ENCODE data around the gene GLTP. TPM values are rescaled to one million over a fixed set of nuclear protein-coding genes. Genes with fewer than 3 reads are reported as not detected.

The GLTP gene
- total RNA-seq, 2 donors from 2014 or later, result 22.7 to 28.5 TPM

- ATAC-seq (no peak), DNase-seq (no peak)
- intact Hi-C loops (cut with DNase I), result no loop called here
These were observed 66.4 kb downstream of the GLTP start for GRCh38 chr12:109813810-109814416.

GRCh38 chr12:109811624-109811995 lies 68.7 kb downstream of the GLTP start:
- ATAC-seq, result no peak

GRCh38 chr12:109810954-109811623 lies 69.3 kb downstream of the GLTP start:
- intact Hi-C loops (cut with DNase I), result no loop called here
- DNase-seq, result no peak
- ATAC-seq, result no peak

More at GRCh38 chr12:109811624-109811995, 68.7 kb downstream of the GLTP start:
- intact Hi-C loops (cut with DNase I), result no loop called here
- no peak for DNase-seq

- ATAC-seq (no peak), DNase-seq (no peak)
- intact Hi-C loops (cut with DNase I), result loop anchor here in 1 of 2 donors (10.0 kb wide), 1 partner anchor 66 kb away; no protein-coding TSS in a partner anchor
These were observed 71.3 kb downstream of the GLTP start for GRCh38 chr12:109808876-109809646.

GRCh38 chr12:109807954-109808643 lies 72.2 kb downstream of the GLTP start:
- intact Hi-C loops (cut with DNase I), result loop anchor here in 1 of 2 donors (10.0 kb wide), 1 partner anchor 67 kb away; no protein-coding TSS in a partner anchor
- ATAC-seq (no peak), DNase-seq (no peak)

GRCh38 chr12:109804820-109805761 lies 75.2 kb downstream of the GLTP start:
- ATAC-seq, result peak; percentile 85 to 86
- intact Hi-C loops (cut with DNase I), result loop anchor here (2.0 to 10.0 kb wide), 3 partner anchors 40 to 74 kb away; no protein-coding TSS in a partner anchor
- DNase-seq, result peak; percentile 60

- ATAC-seq (no peak), DNase-seq (no peak)
- intact Hi-C loops (cut with DNase I), result loop anchor here (2.0 to 10.0 kb wide), 3 partner anchors 41 to 75 kb away; no protein-coding TSS in a partner anchor
These were observed 76.7 kb downstream of the GLTP start for GRCh38 chr12:109803678-109804077.

GRCh38 chr12:109802828-109803227 lies 77.5 kb downstream of the GLTP start:
- intact Hi-C loops (cut with DNase I), result loop anchor here in 1 of 2 donors (10.0 kb wide), 1 partner anchor 72 kb away; no protein-coding TSS in a partner anchor
- no peak for DNase-seq
- no peak for ATAC-seq

Small RNA genes within 50 kb of the gene (microRNA-seq; reads per million reads assigned to microRNA genes)
- 0 to 0.20 reads per million in 2 donors for gene MIR4497

Other genes with a start within 250 kb of the GLTP start
- 10 to 100 TPM; 14.5 to 21.8 TPM for gene FAM222A, start 166.7 kb downstream of the GLTP start, total RNA-seq
- gene TRPV4, start 47.1 kb downstream of the GLTP start, total RNA-seq, result 1 to 10 TPM; 1.0 to 1.2 TPM
- gene TCHP, start 19.7 kb upstream of the GLTP start, total RNA-seq, result 10 to 100 TPM; 10.9 to 11.5 TPM
- gene GIT2, start 115.8 kb upstream of the GLTP start, total RNA-seq, result 10 to 100 TPM; 34.5 to 35.3 TPM
- 10 to 100 TPM; 18.7 to 20.4 TPM for gene ANKRD13A, start 118.9 kb upstream of the GLTP start, total RNA-seq
- gene C12orf76, start 168.0 kb upstream of the GLTP start, total RNA-seq, result 1 to 10 TPM; 6.0 to 7.8 TPM
- 10 to 100 TPM in 1 of 2 donors, 1 to 10 TPM in 1; 8.0 to 12.6 TPM for gene IFT81, start 243.8 kb upstream of the GLTP start, total RNA-seq